Subcutaneous abdominal adipose tissue (tissue), 5 donors: ENCODE data around the gene EGF.
"Not testable (repeated sequence)": the region's sequence is repeated elsewhere in the genome, so short reads cannot be mapped to it uniquely, and the experiment has no call there.

ENCODE experiments used
- H3K27ac ChIP-seq: one replicate; pipeline ENCODE4 v1.7.0; 2013; ENCODE audit warnings: low read depth, mild to moderate bottlenecking, inconsistent platforms, low read length, moderate library complexity
- H3K27me3 ChIP-seq, 5 donors: one replicate each; pipeline ENCODE4 v1.7.0; 2013; ENCODE audit warnings: low read length in 5 of 5, inconsistent platforms in 1 of 5; ENCODE audit not compliant: control insufficient read depth in 5 of 5, insufficient read depth in 4 of 5
- H3K36me3 ChIP-seq, 5 donors: one replicate each; pipeline ENCODE4 v1.7.0; 2013; ENCODE audit warnings: low read length in 5 of 5; ENCODE audit not compliant: control insufficient read depth in 5 of 5, insufficient read depth in 5 of 5
- H3K4me1 ChIP-seq, 5 donors: one replicate each; pipeline ENCODE4 v1.7.0; 2013; ENCODE audit warnings: low read length in 5 of 5, mild to moderate bottlenecking in 3 of 5, moderate library complexity in 1 of 5; ENCODE audit not compliant: control insufficient read depth in 5 of 5, insufficient read depth in 5 of 5
- H3K4me3 ChIP-seq, 5 donors: one replicate each; pipeline ENCODE4 v1.7.0; 2013; ENCODE audit warnings: low read length in 5 of 5, low read depth in 1 of 5
- H3K9ac ChIP-seq, 5 donors: one replicate each; pipeline ENCODE4 v1.7.0; 2013; ENCODE audit warnings: low read length in 5 of 5, mild to moderate bottlenecking in 4 of 5, moderate library complexity in 3 of 5
- H3K9me3 ChIP-seq, 5 donors: one replicate each; pipeline ENCODE4 v1.7.0; 2013; ENCODE audit warnings: low read length in 5 of 5; ENCODE audit not compliant: control insufficient read depth in 5 of 5
- donor health status: healthy.
- donor health status: healthy.
- donor health status: healthy.
- donor health status: healthy.
- donor health status: healthy.

Gene EGF

GRCh38 chr4:110020139-110020538 lies 107.5 kb downstream of the EGF start:
- H3K9me3 ChIP-seq: peaks cover 0 to 4% (median 0%) of the 10 kb centered on the region in 5 donors
- H3K36me3 ChIP-seq: no peaks in the 10 kb centered on the region
- H3K4me3 ChIP-seq: no peak overlapping the region
- no peaks in the 10 kb centered on the region for H3K27me3 ChIP-seq
- H3K9ac ChIP-seq: no peak overlapping the region
- no peak overlapping the region for H3K27ac ChIP-seq
- H3K4me1 ChIP-seq: no peaks in the 10 kb centered on the region

GRCh38 chr4:110020646-110021443 lies 108.2 kb downstream of the EGF start:
- H3K4me3 ChIP-seq: no peak overlapping the region
- H3K9ac ChIP-seq: no peak overlapping the region
- H3K9me3 ChIP-seq: peaks cover 0 to 4% (median 0%) of the 10 kb centered on the region in 5 donors
- H3K4me1 ChIP-seq: no peaks in the 10 kb centered on the region
- no peaks in the 10 kb centered on the region for H3K36me3 ChIP-seq
- H3K27ac ChIP-seq: no peak overlapping the region
- no peaks in the 10 kb centered on the region for H3K27me3 ChIP-seq

GRCh38 chr4:110022457-110022856 lies 109.8 kb downstream of the EGF start:
- Histone ChIP-seq H3K27me3 (no peaks in the 10 kb centered on the region), H3K27ac (no peak overlapping the region), H3K9me3 (no peaks in the 10 kb centered on the region), H3K4me3 (no peak overlapping the region), H3K9ac (no peak overlapping the region), H3K4me1 (no peaks in the 10 kb centered on the region), H3K36me3 (no peaks in the 10 kb centered on the region)

GRCh38 chr4:110025056-110025455 lies 112.4 kb downstream of the EGF start:
- H3K9ac ChIP-seq: no peak overlapping the region
- H3K27me3 ChIP-seq: peaks cover 0 to 4% (median 0%) of the 10 kb centered on the region in 5 donors
- no peaks in the 10 kb centered on the region for H3K9me3 ChIP-seq
- H3K36me3 ChIP-seq: no peaks in the 10 kb centered on the region
- H3K4me3 ChIP-seq: no peak overlapping the region
- no peaks in the 10 kb centered on the region for H3K4me1 ChIP-seq
- H3K27ac ChIP-seq: no peak overlapping the region

- H3K4me3 ChIP-seq: no peak overlapping the region
- peaks cover 0 to 4% (median 0%) of the 10 kb centered on the region in 5 donors for H3K27me3 ChIP-seq
- no peak overlapping the region for H3K27ac ChIP-seq
- H3K9ac ChIP-seq: no peak overlapping the region
- H3K4me1 ChIP-seq: no peaks in the 10 kb centered on the region
- H3K36me3 ChIP-seq: no peaks in the 10 kb centered on the region
- H3K9me3 ChIP-seq: no peaks in the 10 kb centered on the region
Measured at GRCh38 chr4:110025718-110026117, 113.0 kb downstream of the EGF start.

- Histone ChIP-seq H3K9ac (no peak overlapping the region), H3K27ac (no peak overlapping the region), H3K27me3 (peaks cover 0 to 6% (median 0%) of the 10 kb centered on the region in 5 donors), H3K9me3 (no peaks in the 10 kb centered on the region), H3K36me3 (no peaks in the 10 kb centered on the region), H3K4me3 (no peak overlapping the region), H3K4me1 (no peaks in the 10 kb centered on the region)
Measured at GRCh38 chr4:110032603-110033002, 119.9 kb downstream of the EGF start.

GRCh38 chr4:110033355-110034025 lies 120.8 kb downstream of the EGF start:
- Histone ChIP-seq H3K36me3 (no peaks in the 10 kb centered on the region), H3K4me1 (no peaks in the 10 kb centered on the region), H3K4me3 (no peak overlapping the region), H3K27ac (no peak overlapping the region), H3K27me3 (peaks cover 0 to 6% (median 0%) of the 10 kb centered on the region in 5 donors), H3K9me3 (no peaks in the 10 kb centered on the region), H3K9ac (no peak overlapping the region)

GRCh38 chr4:110034026-110034393 lies 121.3 kb downstream of the EGF start:
- H3K9me3 ChIP-seq: no peaks in the 10 kb centered on the region
- no peak overlapping the region for H3K4me3 ChIP-seq
- H3K36me3 ChIP-seq: no peaks in the 10 kb centered on the region
- no peak overlapping the region for H3K27ac ChIP-seq
- H3K4me1 ChIP-seq: no peaks in the 10 kb centered on the region
- peaks cover 0 to 6% (median 0%) of the 10 kb centered on the region in 5 donors for H3K27me3 ChIP-seq
- H3K9ac ChIP-seq: no peak overlapping the region

- H3K4me3 ChIP-seq, H3K27me3 ChIP-seq, H3K9me3 ChIP-seq, H3K9ac ChIP-seq, H3K36me3 ChIP-seq, H3K4me1 ChIP-seq, H3K27ac ChIP-seq: not testable (repeated sequence)
Measured at GRCh38 chr4:110039164-110039563, 126.5 kb downstream of the EGF start.

GRCh38 chr4:110041735-110042134 lies 129.1 kb downstream of the EGF start:
- Histone ChIP-seq H3K27me3 (peaks cover 0 to 7% (median 0%) of the 10 kb centered on the region in 5 donors), H3K9ac (no peak overlapping the region), H3K27ac (no peak overlapping the region), H3K4me3 (no peak overlapping the region), H3K4me1 (peaks cover 0 to 7% (median 5%) of the 10 kb centered on the region in 5 donors), H3K36me3 (no peaks in the 10 kb centered on the region), H3K9me3 (no peaks in the 10 kb centered on the region)
